H9 (cell line): ENCODE results near the gene TMEM229B. TPM values are rescaled to one million over a fixed set of nuclear protein-coding genes. Genes with fewer than 3 reads are reported as not detected.

Experiments
- DNase-seq: peaks from one replicate; pipeline ENCODE4 v3.0.0-alpha.2; 2017
- H2AFZ ChIP-seq: one replicate; pipeline ENCODE4 v1.6.1; 2013; ENCODE audit warnings: mild to moderate bottlenecking, low read length, control low read depth, moderate library complexity
- H2AK5ac ChIP-seq: 2 replicates; pipeline ENCODE4 v1.6.1; 2013; ENCODE audit warnings: low read length, control low read depth, mixed read lengths; ENCODE audit not compliant: insufficient read length
- H2BK120ac ChIP-seq: one replicate; pipeline ENCODE4 v1.6.1; 2013; ENCODE audit warnings: low read depth, mild to moderate bottlenecking, low read length, control low read depth, inconsistent platforms; ENCODE audit not compliant: poor library complexity, severe bottlenecking
- H2BK12ac ChIP-seq: 2 replicates; pipeline ENCODE4 v1.6.1; 2013; ENCODE audit warnings: low read length, control low read depth, mixed read lengths, low read depth; ENCODE audit not compliant: insufficient read length
- H2BK15ac ChIP-seq: 2 replicates; pipeline ENCODE4 v1.6.1; 2013; ENCODE audit warnings: low read depth, low read length, control low read depth
- H2BK20ac ChIP-seq: one replicate; pipeline ENCODE4 v1.6.1; 2013; ENCODE audit warnings: low read depth, mild to moderate bottlenecking, low read length, control low read depth, inconsistent platforms; ENCODE audit not compliant: poor library complexity, severe bottlenecking
- H2BK5ac ChIP-seq: 2 replicates; pipeline ENCODE4 v1.6.1; 2013; ENCODE audit warnings: low read length, control low read depth, mixed read lengths; ENCODE audit not compliant: insufficient read length
- H3K14ac ChIP-seq: 2 replicates; pipeline ENCODE4 v1.6.1; 2013; ENCODE audit warnings: low read length, control low read depth; ENCODE audit not compliant: insufficient read depth
- H3K18ac ChIP-seq: 2 replicates; pipeline ENCODE4 v1.6.1; 2013; ENCODE audit warnings: low read depth, mild to moderate bottlenecking, mixed read lengths, low read length, control low read depth; ENCODE audit not compliant: insufficient read length
- H3K23ac ChIP-seq: 2 replicates; pipeline ENCODE4 v1.6.1; 2013; ENCODE audit warnings: low read length, control low read depth, mixed read lengths, low read depth; ENCODE audit not compliant: insufficient read length
- H3K23me2 ChIP-seq: 2 replicates; pipeline ENCODE4 v1.6.1; 2013; ENCODE audit warnings: low read depth, mild to moderate bottlenecking, mixed read lengths, low read length, control low read depth; ENCODE audit not compliant: insufficient read length, poor library complexity, severe bottlenecking
- H3K27ac ChIP-seq: 2 replicates; pipeline ENCODE4 v1.5.1; 2013; ENCODE audit warnings: low read length, control low read depth, mixed read lengths, low read depth; ENCODE audit not compliant: insufficient read length
- H3K27me3 ChIP-seq: 2 replicates; pipeline ENCODE4 v1.6.1; 2013; ENCODE audit warnings: low read length, control low read depth, inconsistent platforms; ENCODE audit not compliant: insufficient read depth
- H3K4ac ChIP-seq: 2 replicates; pipeline ENCODE4 v1.6.1; 2013; ENCODE audit warnings: low read depth, mild to moderate bottlenecking, control low read depth, inconsistent platforms, low read length, moderate library complexity
- H3K4me1 ChIP-seq: 2 replicates; pipeline ENCODE4 v1.6.1; 2013; ENCODE audit warnings: low read length, control low read depth, inconsistent platforms; ENCODE audit not compliant: insufficient read depth
- H3K4me2 ChIP-seq: 2 replicates; pipeline ENCODE4 v1.6.1; 2013; ENCODE audit warnings: low read length, control low read depth, mixed read lengths; ENCODE audit not compliant: insufficient read length, insufficient read depth
- H3K56ac ChIP-seq: 2 replicates; pipeline ENCODE4 v1.6.1; 2013; ENCODE audit warnings: low read depth, mild to moderate bottlenecking, mixed read lengths, low read length, control low read depth; ENCODE audit not compliant: insufficient read length
- H3K79me1 ChIP-seq: 2 replicates; pipeline ENCODE4 v1.6.1; 2013; ENCODE audit warnings: low read depth, mild to moderate bottlenecking, moderate library complexity, low read length, control low read depth, inconsistent platforms; ENCODE audit not compliant: insufficient read depth, poor library complexity, severe bottlenecking
- H3K79me2 ChIP-seq: 2 replicates; pipeline ENCODE4 v1.6.1; 2013; ENCODE audit warnings: low read length, control low read depth, inconsistent platforms; ENCODE audit not compliant: insufficient read depth
- H3K9ac ChIP-seq: 2 replicates; pipeline ENCODE4 v1.6.1; 2013; ENCODE audit warnings: low read length, control low read depth, mixed read lengths; ENCODE audit not compliant: insufficient read length; ENCODE audit errors: extremely low read depth
- H3K9me3 ChIP-seq: one replicate; pipeline ENCODE4 v1.6.1; 2013; ENCODE audit warnings: low read depth, low read length, inconsistent platforms; ENCODE audit not compliant: control insufficient read depth
- H3T11ph ChIP-seq: one replicate; pipeline ENCODE4 v1.6.1; 2013; ENCODE audit warnings: mild to moderate bottlenecking, low read length, control low read depth, inconsistent platforms
- H4K20me1 ChIP-seq: one replicate; pipeline ENCODE4 v1.6.1; 2013; ENCODE audit not compliant: control insufficient read depth, insufficient read length, insufficient read depth
- H4K5ac ChIP-seq: 2 replicates; pipeline ENCODE4 v1.6.1; 2013; ENCODE audit warnings: low read depth, mild to moderate bottlenecking, mixed read lengths, low read length, control low read depth; ENCODE audit not compliant: insufficient read length
- H4K8ac ChIP-seq: replicated peaks from 2 replicates; pipeline ENCODE4 v1.6.1; 2013; ENCODE audit warnings: low read length, control low read depth, mixed read lengths, low read depth; ENCODE audit not compliant: insufficient read length
- H4K91ac ChIP-seq: 2 replicates; pipeline ENCODE4 v1.6.1; 2013; ENCODE audit warnings: low read depth, mild to moderate bottlenecking, moderate library complexity, mixed read lengths, low read length, control low read depth; ENCODE audit not compliant: insufficient read length
- H3K27ac Mint-ChIP-seq, 3 experiments: 2 replicates in 2 of 3; 3 replicates in 1 of 3; pipeline ENCODE4 v1.8.0; 2020 to 2021; ENCODE audit warnings: mixed read lengths in 3 of 3, mild to moderate bottlenecking in 1 of 3, moderate library complexity in 1 of 3
- H3K27me3 Mint-ChIP-seq: 2 replicates; pipeline ENCODE4 v1.8.0; 2021; ENCODE audit warnings: low read depth, mild to moderate bottlenecking, moderate library complexity, mixed read lengths
- H3K36me3 Mint-ChIP-seq, 3 experiments: 2 replicates in 2 of 3; 3 replicates in 1 of 3; pipeline ENCODE4 v1.8.0; 2020 to 2021; ENCODE audit warnings: low read depth in 3 of 3, mixed read lengths in 3 of 3; ENCODE audit not compliant: insufficient read depth in 1 of 3
- H3K4me1 Mint-ChIP-seq, 2 experiments: 2 replicates each; pipeline ENCODE4 v1.8.0; 2020; ENCODE audit warnings: mixed read lengths in 2 of 2
- H3K4me3 Mint-ChIP-seq, 2 experiments: 2 replicates in 1 of 2; 3 replicates in 1 of 2; pipeline ENCODE4 v1.8.0; 2020 to 2021; ENCODE audit warnings: mild to moderate bottlenecking in 2 of 2, mixed read lengths in 2 of 2, moderate library complexity in 1 of 2
- H3K9me3 Mint-ChIP-seq, 2 experiments: 2 replicates in 1 of 2; 3 replicates in 1 of 2; pipeline ENCODE4 v1.8.0; 2020; ENCODE audit warnings: mild to moderate bottlenecking in 2 of 2, mixed read lengths in 2 of 2, moderate library complexity in 1 of 2
- WGBS: extraction: QIAGEN DNeasy Blood & Tissue Kit; methylation state at CpG from one replicate; pipeline ENCODE4 v1.1.7; 2013; ENCODE audit warnings: missing lambda C conversion rate, low lambda C conversion rate, mixed read lengths; ENCODE audit not compliant: insufficient read length; ENCODE audit errors: extremely low coverage; 5-methylcytosine and 5-hydroxymethylcytosine counted together
- microRNA-seq: library from miRNA; unstranded; fragments of <30 nt; microRNA quantifications from one replicate; pipeline ENCODE4, GENCODE V29; 2020; ENCODE audit warnings: borderline microRNAs expressed
- total RNA-seq: library from RNA; stranded (reverse); gene quantifications from 2 replicates; pipeline ENCODE4 v1.2.1, GENCODE V29; 2021
- TF ChIP-seq, protein P1 (sequence below): fragments of 200-600 bp; sonication (generic); conservative IDR thresholded peaks from 3 replicates; pipeline ENCODE4 v1.8.0; 2021; ENCODE audit warnings: antibody characterized with exemption, mild to moderate bottlenecking

The TMEM229B gene
- total RNA-seq, 1 experiment from 2014 or later = 0.24 TPM

DNA sequence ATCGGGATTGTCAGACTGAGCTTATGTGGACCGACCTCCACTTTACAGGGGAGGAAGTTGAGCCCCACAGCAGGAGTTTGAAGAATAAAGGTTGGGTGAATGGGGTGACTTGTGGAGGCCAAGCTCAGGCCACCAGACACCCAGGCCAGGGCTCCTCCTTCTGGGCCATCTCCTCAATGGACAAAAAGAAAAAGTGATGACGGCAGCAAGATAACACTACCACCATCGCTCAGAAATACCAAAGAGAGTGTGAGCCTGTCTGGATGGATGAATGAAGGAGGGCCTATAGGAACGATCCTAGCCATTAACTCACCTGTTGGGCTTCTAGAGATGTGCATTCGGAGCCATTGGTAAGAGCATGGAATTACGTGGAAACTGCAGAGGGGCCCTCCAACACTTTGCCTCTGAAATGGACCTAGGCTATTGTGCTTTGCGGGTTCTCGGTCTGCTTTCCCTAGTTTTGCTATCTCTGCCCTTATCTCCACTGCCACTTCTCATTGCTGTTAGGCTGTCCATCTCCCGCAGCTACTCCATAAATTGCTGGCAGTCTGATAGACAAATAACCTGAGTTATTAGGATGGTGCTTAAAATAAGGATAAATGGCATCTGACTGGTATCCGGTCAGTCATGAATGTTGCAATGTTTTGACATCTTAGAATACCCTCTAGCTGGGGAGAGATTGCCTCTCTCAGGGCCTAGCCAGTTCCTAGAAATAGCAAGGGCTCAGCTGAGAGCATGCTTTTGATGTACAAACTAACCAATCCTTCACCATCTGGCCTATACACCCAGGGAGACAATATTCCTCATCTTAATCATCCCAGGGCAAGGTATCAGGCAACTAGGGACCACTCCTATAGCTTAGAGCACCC lies 66.9 kb downstream of the TMEM229B start:
- Histone ChIP-seq H4K91ac (no peak overlapping the region), H4K20me1 (no peaks in the 10 kb centered on the region), H3K4ac (no peak overlapping the region), H3T11ph (no peak overlapping the region), H4K5ac (no peak overlapping the region), H3K9ac (no peak overlapping the region), H2BK5ac (no peak overlapping the region), H4K8ac (no peak overlapping the region), H2AK5ac (no peak overlapping the region), H3K27me3 (no peaks in the 10 kb centered on the region), H3K79me2 (no peaks in the 10 kb centered on the region), H2BK20ac (no peak overlapping the region), H3K23me2 (no peaks in the 10 kb centered on the region), H3K14ac (no peak overlapping the region), H3K9me3 (no peaks in the 10 kb centered on the region), H3K23ac (no peak overlapping the region), H2BK12ac (no peak overlapping the region), H3K27ac (no peak overlapping the region), H3K4me1 (no peaks in the 10 kb centered on the region), H3K56ac (no peak overlapping the region), H3K4me2 (no peak overlapping the region), H2BK120ac (no peak overlapping the region), H2AFZ (no peak overlapping the region), H3K18ac (no peak overlapping the region), H3K79me1 (no peaks in the 10 kb centered on the region), H2BK15ac (no peak overlapping the region)
- TF ChIP-seq, protein P1, sequence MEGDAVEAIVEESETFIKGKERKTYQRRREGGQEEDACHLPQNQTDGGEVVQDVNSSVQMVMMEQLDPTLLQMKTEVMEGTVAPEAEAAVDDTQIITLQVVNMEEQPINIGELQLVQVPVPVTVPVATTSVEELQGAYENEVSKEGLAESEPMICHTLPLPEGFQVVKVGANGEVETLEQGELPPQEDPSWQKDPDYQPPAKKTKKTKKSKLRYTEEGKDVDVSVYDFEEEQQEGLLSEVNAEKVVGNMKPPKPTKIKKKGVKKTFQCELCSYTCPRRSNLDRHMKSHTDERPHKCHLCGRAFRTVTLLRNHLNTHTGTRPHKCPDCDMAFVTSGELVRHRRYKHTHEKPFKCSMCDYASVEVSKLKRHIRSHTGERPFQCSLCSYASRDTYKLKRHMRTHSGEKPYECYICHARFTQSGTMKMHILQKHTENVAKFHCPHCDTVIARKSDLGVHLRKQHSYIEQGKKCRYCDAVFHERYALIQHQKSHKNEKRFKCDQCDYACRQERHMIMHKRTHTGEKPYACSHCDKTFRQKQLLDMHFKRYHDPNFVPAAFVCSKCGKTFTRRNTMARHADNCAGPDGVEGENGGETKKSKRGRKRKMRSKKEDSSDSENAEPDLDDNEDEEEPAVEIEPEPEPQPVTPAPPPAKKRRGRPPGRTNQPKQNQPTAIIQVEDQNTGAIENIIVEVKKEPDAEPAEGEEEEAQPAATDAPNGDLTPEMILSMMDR = no peak
- Mint-ChIP-seq H3K4me3 (no peak overlapping the region), H3K27me3 (no peaks in the 10 kb centered on the region; the same call in 1 of the 2 replicates), H3K4me1 (peaks cover 2 to 5% of the 10 kb centered on the region in 2 experiments; a peak in 1 of 4 replicates), H3K36me3 (no peaks in the 10 kb centered on the region), H3K9me3 (no peaks in the 10 kb centered on the region), H3K27ac (no peak overlapping the region; a peak in 1 of 7 replicates)
- WGBS = no CpG with 5 or more reads among the region's 11 CpGs
- no peak for DNase-seq

Small RNA genes lying within 50 kb of the gene (microRNA-seq; reads per million reads assigned to microRNA genes)
- gene MIR5694 = not detected

Other genes starting within 250 kb of the TMEM229B start
- gene PALS1, start 247.3 kb downstream of the TMEM229B start, total RNA-seq = 17.3 and 18.0 TPM in 2 replicates
- 85.7 and 86.3 TPM in 2 replicates for gene ATP6V1D, start 128.9 kb downstream of the TMEM229B start, total RNA-seq
- 164 and 165 TPM in 2 replicates for gene EIF2S1, start 128.4 kb downstream of the TMEM229B start, total RNA-seq
- gene PLEK2, start 76.6 kb downstream of the TMEM229B start, total RNA-seq = not detected in 2 replicates
- 26.9 and 35.3 TPM in 2 replicates for gene PLEKHH1, start 44.6 kb upstream of the TMEM229B start, total RNA-seq
- gene PIGH, start 111.5 kb upstream of the TMEM229B start, total RNA-seq = 9.3 and 9.4 TPM in 2 replicates
- 35.2 and 35.5 TPM in 2 replicates for gene ARG2, start 131.2 kb upstream of the TMEM229B start, total RNA-seq
- 118 and 121 TPM in 2 replicates for gene VTI1B, start 185.9 kb upstream of the TMEM229B start, total RNA-seq
- gene RDH11, start 207.0 kb upstream of the TMEM229B start, total RNA-seq = 83.2 and 83.4 TPM in 2 replicates
- 0.70 and 0.74 TPM in 2 replicates for gene RDH12, start 213.2 kb upstream of the TMEM229B start, total RNA-seq